HG03175 (cell line): Measurements from ENCODE around the gene TNKS2.
A peak's percentile ranks its signal among the peaks of the same experiment; 100 is the strongest.
"Not testable (repeated sequence)": the region's sequence is repeated elsewhere in the genome, so short reads cannot be mapped to it uniquely, and the experiment has no call there.

ENCODE experiments used
- ATAC-seq: cut with Tn5 transposase; IDR thresholded peaks from one replicate; pipeline ENCODE4 v1.9.1; 2021; ENCODE audit warnings: mild to moderate bottlenecking, moderate library complexity; ENCODE audit not compliant: unreplicated experiment

TNKS2 gene

GRCh38 chr10:91797874-91798648 lies at the start of gene TNKS2:
TNKS2 (plus strand) TSS chr10:91798426; CDS start chr10:91798691, 265 bp downstream.
- ATAC-seq: peak; percentile 72

- ATAC-seq: not testable (repeated sequence)
Measured at GRCh38 chr10:91749592-91749991, 48.6 kb upstream of the TNKS2 start.

- no peak for ATAC-seq
Measured at GRCh38 chr10:91756286-91756685, 41.9 kb upstream of the TNKS2 start.

- ATAC-seq: no peak
Measured at GRCh38 chr10:91758303-91759146, 39.7 kb upstream of the TNKS2 start.

GRCh38 chr10:91759581-91759986 lies 38.6 kb upstream of the TNKS2 start:
- ATAC-seq: no peak

- no peak for ATAC-seq
Measured at GRCh38 chr10:91761721-91762120, 36.5 kb upstream of the TNKS2 start.

GRCh38 chr10:91762878-91763277 lies 35.3 kb upstream of the TNKS2 start:
- no peak for ATAC-seq

GRCh38 chr10:91766676-91767075 lies 31.6 kb upstream of the TNKS2 start:
- ATAC-seq: no peak

- ATAC-seq: no peak
Measured at GRCh38 chr10:91768123-91768522, 30.1 kb upstream of the TNKS2 start.

- no peak for ATAC-seq
Measured at GRCh38 chr10:91771907-91772306, 26.3 kb upstream of the TNKS2 start.

GRCh38 chr10:91772461-91772860 lies 25.8 kb upstream of the TNKS2 start:
- no peak for ATAC-seq

- no peak for ATAC-seq
Measured at GRCh38 chr10:91772869-91773268, 25.4 kb upstream of the TNKS2 start.

GRCh38 chr10:91774571-91774970 lies 23.7 kb upstream of the TNKS2 start:
- ATAC-seq: no peak

- ATAC-seq: no peak
Measured at GRCh38 chr10:91775731-91776130, 22.5 kb upstream of the TNKS2 start.

GRCh38 chr10:91776266-91776665 lies 22.0 kb upstream of the TNKS2 start:
- ATAC-seq: no peak

- no peak for ATAC-seq
Measured at GRCh38 chr10:91778485-91778884, 19.7 kb upstream of the TNKS2 start.

GRCh38 chr10:91779011-91779605 lies 19.1 kb upstream of the TNKS2 start:
- ATAC-seq: no peak

GRCh38 chr10:91782539-91782938 lies 15.7 kb upstream of the TNKS2 start:
- ATAC-seq: no peak

GRCh38 chr10:91785830-91786229 lies 12.4 kb upstream of the TNKS2 start:
- ATAC-seq: no peak

- no peak for ATAC-seq
Measured at GRCh38 chr10:91787258-91787657, 11.0 kb upstream of the TNKS2 start.

- no peak for ATAC-seq
Measured at GRCh38 chr10:91787810-91788209, 10.4 kb upstream of the TNKS2 start.

GRCh38 chr10:91788527-91788926 lies 9.7 kb upstream of the TNKS2 start:
- ATAC-seq: no peak
